ENCODE data around the gene ANTXRL.
"Not testable (repeated sequence)": the region's sequence is repeated elsewhere in the genome, so short reads cannot be mapped to it uniquely, and the experiment has no call there.

ANTXRL gene

DNA sequence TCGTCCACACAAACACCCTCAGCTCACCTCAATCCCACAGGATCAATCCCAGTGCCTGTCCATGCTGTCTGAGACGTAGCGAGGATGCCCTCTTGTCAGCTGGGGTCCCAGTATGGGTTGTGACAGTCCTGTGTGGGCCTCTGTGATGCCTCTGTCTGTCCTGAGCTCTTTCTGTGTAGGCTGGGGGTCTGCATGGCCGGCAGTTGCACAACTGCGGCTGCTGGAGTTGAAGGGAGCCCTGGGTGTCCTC lies 12.4 kb downstream of the ANTXRL start:
- Histone ChIP-seq H4K8ac (ENCODE audit: low read depth, low read length) (no peak overlapping the region), H2BK120ac (ENCODE audit: low read depth, low read length) (no peak overlapping the region), H2BK5ac (ENCODE audit: low read length) (no peak overlapping the region), H3K27ac (ENCODE audit: low read depth, low read length) (no peak overlapping the region), H3K9ac (ENCODE audit: low read length) (no peak overlapping the region), H3K79me1 (ENCODE audit: low read length) (no peaks in the 10 kb centered on the region), H3K79me2 (ENCODE audit: control insufficient read depth, insufficient read depth, low read length) (no peaks in the 10 kb centered on the region), H2AK5ac (ENCODE audit: low read length) (no peak overlapping the region), H3K36me3 (ENCODE audit: control insufficient read depth, insufficient read depth, low read length) (no peaks in the 10 kb centered on the region), H3K27me3 (ENCODE audit: insufficient read depth, low read length, poor library complexity) (no peaks in the 10 kb centered on the region), H4K5ac (ENCODE audit: low read length) (no peak overlapping the region), H3K4me3 (ENCODE audit: low read length) (no peak overlapping the region), H3K4me1 (ENCODE audit: control insufficient read depth, low read depth, low read length) (no peaks in the 10 kb centered on the region), H3K18ac (ENCODE audit: low read length) (no peak overlapping the region), H3K4ac (ENCODE audit: low read depth, low read length) (no peak overlapping the region), H2BK15ac (replicated peaks; ENCODE audit: low read depth) (no peak overlapping the region), H3K4me2 (ENCODE audit: low read length) (no peak overlapping the region), H3K56ac (ENCODE audit: low read length) (no peak overlapping the region), H3K23ac (ENCODE audit: low read length) (no peak overlapping the region)
- no CpG with 5 or more reads among the region's 5 CpGs for WGBS (ENCODE audit: extremely low coverage, insufficient coverage, low lambda C conversion rate)
- DNase-seq, result no peak

DNA sequence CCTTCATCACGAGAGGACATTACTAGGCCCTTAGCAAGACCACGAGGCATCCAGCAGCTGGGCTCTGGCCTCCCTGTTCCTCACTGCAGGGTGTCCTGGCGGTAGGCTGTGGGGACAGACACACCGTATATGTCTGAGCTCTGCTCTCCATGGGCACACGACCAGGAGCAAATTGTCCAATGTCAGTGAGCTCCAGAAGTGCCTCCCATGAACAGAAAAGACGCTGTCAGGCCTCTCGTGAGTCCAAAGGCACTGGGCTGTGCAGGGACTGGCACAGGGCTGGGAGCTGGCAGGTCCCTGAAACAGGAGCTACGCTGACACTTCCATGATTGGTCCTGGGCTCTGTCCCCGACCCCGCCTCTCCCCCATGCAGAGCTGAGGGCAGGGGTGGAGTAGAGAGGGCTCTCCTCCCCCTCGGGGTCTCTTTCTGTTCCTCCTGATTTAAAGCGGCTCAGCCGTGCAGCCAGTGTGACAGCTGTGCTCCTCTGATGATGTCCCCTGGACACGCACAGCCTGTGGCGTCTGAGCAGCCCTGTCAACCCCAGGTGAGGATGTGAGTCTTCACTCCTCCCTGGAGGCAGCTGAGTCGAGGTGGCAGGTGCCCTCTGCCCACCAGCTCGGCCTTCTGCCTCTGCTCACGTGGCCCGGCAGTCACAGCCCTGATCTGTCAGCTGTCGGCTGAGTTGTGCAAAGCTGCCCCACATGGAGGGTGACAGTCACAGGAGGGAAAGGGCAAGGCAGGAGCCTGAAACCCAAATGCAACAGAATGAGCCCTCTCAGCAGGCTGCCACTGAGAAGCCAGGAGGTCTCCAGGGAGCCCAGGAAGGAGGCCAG lies 13.0 kb downstream of the ANTXRL start:
- Histone ChIP-seq H4K5ac (ENCODE audit: low read length) (no peak overlapping the region), H3K9ac (ENCODE audit: low read length) (no peak overlapping the region), H3K27ac (ENCODE audit: low read depth, low read length) (no peak overlapping the region), H3K4me3 (ENCODE audit: low read length) (no peak overlapping the region), H3K4me1 (ENCODE audit: control insufficient read depth, low read depth, low read length) (no peaks in the 10 kb centered on the region), H3K4me2 (ENCODE audit: low read length) (no peak overlapping the region), H3K36me3 (ENCODE audit: control insufficient read depth, insufficient read depth, low read length) (no peaks in the 10 kb centered on the region), H4K8ac (ENCODE audit: low read depth, low read length) (no peak overlapping the region), H2BK15ac (replicated peaks; ENCODE audit: low read depth) (no peak overlapping the region), H2AK5ac (ENCODE audit: low read length) (no peak overlapping the region), H3K56ac (ENCODE audit: low read length) (no peak overlapping the region), H3K79me1 (ENCODE audit: low read length) (no peaks in the 10 kb centered on the region), H2BK5ac (ENCODE audit: low read length) (no peak overlapping the region), H3K18ac (ENCODE audit: low read length) (no peak overlapping the region), H3K4ac (ENCODE audit: low read depth, low read length) (no peak overlapping the region), H3K79me2 (ENCODE audit: control insufficient read depth, insufficient read depth, low read length) (no peaks in the 10 kb centered on the region), H3K27me3 (ENCODE audit: insufficient read depth, low read length, poor library complexity) (no peaks in the 10 kb centered on the region), H3K23ac (ENCODE audit: low read length) (no peak overlapping the region), H2BK120ac (ENCODE audit: low read depth, low read length) (no peak overlapping the region)
- WGBS (ENCODE audit: extremely low coverage, insufficient coverage, low lambda C conversion rate), result no CpG with 5 or more reads among the region's 20 CpGs
- no peak for DNase-seq

- no CpG with 5 or more reads among the region's 3 CpGs for WGBS (ENCODE audit: extremely low coverage, insufficient coverage, low lambda C conversion rate)
- not testable (repeated sequence) for H4K8ac ChIP-seq (ENCODE audit: low read depth, low read length); H3K9ac ChIP-seq (ENCODE audit: low read length); H3K79me2 ChIP-seq (ENCODE audit: control insufficient read depth, insufficient read depth, low read length); H3K27me3 ChIP-seq (ENCODE audit: insufficient read depth, low read length, poor library complexity); H2BK15ac ChIP-seq (replicated peaks; ENCODE audit: low read depth); H3K4me2 ChIP-seq (ENCODE audit: low read length); H3K36me3 ChIP-seq (ENCODE audit: control insufficient read depth, insufficient read depth, low read length); H3K4me3 ChIP-seq (ENCODE audit: low read length); H3K18ac ChIP-seq (ENCODE audit: low read length); H2AK5ac ChIP-seq (ENCODE audit: low read length); H3K23ac ChIP-seq (ENCODE audit: low read length); H2BK5ac ChIP-seq (ENCODE audit: low read length); H3K4ac ChIP-seq (ENCODE audit: low read depth, low read length); H4K5ac ChIP-seq (ENCODE audit: low read length); H3K4me1 ChIP-seq (ENCODE audit: control insufficient read depth, low read depth, low read length); H3K27ac ChIP-seq (ENCODE audit: low read depth, low read length); H3K79me1 ChIP-seq (ENCODE audit: low read length); H3K56ac ChIP-seq (ENCODE audit: low read length); DNase-seq; H2BK120ac ChIP-seq (ENCODE audit: low read depth, low read length)
Observed at GRCh38 chr10:46300370-46300711, 13.5 kb downstream of the ANTXRL start.

GRCh38 chr10:46301056-46301645 lies 14.4 kb downstream of the ANTXRL start:
- no peaks in the 10 kb centered on the region for H3K27me3 ChIP-seq (ENCODE audit: insufficient read depth, low read length, poor library complexity)
- H2BK120ac ChIP-seq (ENCODE audit: low read depth, low read length), result no peak overlapping the region
- no peaks in the 10 kb centered on the region for H3K79me2 ChIP-seq (ENCODE audit: control insufficient read depth, insufficient read depth, low read length)
- H3K4me2 ChIP-seq (ENCODE audit: low read length), result no peak overlapping the region
- H3K23ac ChIP-seq (ENCODE audit: low read length), result no peak overlapping the region
- no peak overlapping the region for H2AK5ac ChIP-seq (ENCODE audit: low read length)
- no peak overlapping the region for H3K18ac ChIP-seq (ENCODE audit: low read length)
- DNase-seq, result no peak
- no peak overlapping the region for H2BK5ac ChIP-seq (ENCODE audit: low read length)
- H3K9ac ChIP-seq (ENCODE audit: low read length), result no peak overlapping the region
- no peak overlapping the region for H4K8ac ChIP-seq (ENCODE audit: low read depth, low read length)
- H3K36me3 ChIP-seq (ENCODE audit: control insufficient read depth, insufficient read depth, low read length), result no peaks in the 10 kb centered on the region
- H3K27ac ChIP-seq (ENCODE audit: low read depth, low read length), result no peak overlapping the region
- H3K4ac ChIP-seq (ENCODE audit: low read depth, low read length), result no peak overlapping the region
- no peaks in the 10 kb centered on the region for H3K79me1 ChIP-seq (ENCODE audit: low read length)
- H4K5ac ChIP-seq (ENCODE audit: low read length), result no peak overlapping the region
- H3K4me1 ChIP-seq (ENCODE audit: control insufficient read depth, low read depth, low read length), result no peaks in the 10 kb centered on the region
- WGBS (ENCODE audit: extremely low coverage, insufficient coverage, low lambda C conversion rate), result no CpG with 5 or more reads among the region's 5 CpGs
- no peak overlapping the region for H3K4me3 ChIP-seq (ENCODE audit: low read length)
- H2BK15ac ChIP-seq (replicated peaks; ENCODE audit: low read depth), result no peak overlapping the region
- H3K56ac ChIP-seq (ENCODE audit: low read length), result no peak overlapping the region

DNA sequence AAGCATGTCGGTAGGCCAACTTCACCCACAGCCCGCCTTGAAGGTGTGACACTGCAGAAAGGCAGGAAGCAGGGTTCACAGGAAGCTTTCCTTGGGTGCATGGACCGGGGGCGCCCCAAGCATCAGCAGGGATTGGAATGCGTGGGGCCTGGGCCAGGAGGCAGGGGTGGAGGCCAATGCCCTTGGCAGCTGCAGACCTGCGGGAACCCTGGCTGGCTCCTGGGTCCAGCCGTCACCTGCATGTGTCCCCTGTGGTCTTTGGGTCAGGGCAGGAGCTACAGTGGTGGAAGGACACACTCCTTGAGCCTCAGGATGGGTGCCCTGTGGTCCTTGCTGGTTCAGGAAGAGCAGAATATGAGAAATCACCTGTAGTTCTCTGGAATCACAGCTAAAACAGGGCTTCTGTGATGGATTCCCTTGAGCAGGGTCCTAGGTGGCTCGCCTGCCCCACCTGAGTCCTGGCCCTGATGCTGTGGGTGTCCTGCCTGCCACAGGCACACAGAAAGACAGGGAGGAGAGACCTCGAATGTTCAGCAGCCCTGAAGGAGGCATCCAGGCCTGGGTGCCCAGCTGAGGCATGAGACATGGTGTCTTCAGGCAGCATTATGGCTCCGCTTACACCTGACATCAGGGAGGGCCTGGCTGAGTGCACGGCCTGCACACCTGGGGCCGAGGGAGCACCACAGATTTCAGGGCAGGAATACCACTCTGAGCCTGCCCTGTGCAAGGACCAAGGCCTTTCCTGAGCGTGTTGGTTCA lies 15.1 kb downstream of the ANTXRL start:
- no peak overlapping the region for H3K4me2 ChIP-seq (ENCODE audit: low read length)
- H3K79me1 ChIP-seq (ENCODE audit: low read length), result no peaks in the 10 kb centered on the region
- H3K27me3 ChIP-seq (ENCODE audit: insufficient read depth, low read length, poor library complexity), result no peaks in the 10 kb centered on the region
- no peak overlapping the region for H2BK5ac ChIP-seq (ENCODE audit: low read length)
- H3K27ac ChIP-seq (ENCODE audit: low read depth, low read length), result no peak overlapping the region
- no peak overlapping the region for H4K8ac ChIP-seq (ENCODE audit: low read depth, low read length)
- no peak overlapping the region for H3K56ac ChIP-seq (ENCODE audit: low read length)
- WGBS (ENCODE audit: extremely low coverage, insufficient coverage, low lambda C conversion rate), result no CpG with 5 or more reads among the region's 13 CpGs
- no peak overlapping the region for H4K5ac ChIP-seq (ENCODE audit: low read length)
- H3K9ac ChIP-seq (ENCODE audit: low read length), result no peak overlapping the region
- H3K79me2 ChIP-seq (ENCODE audit: control insufficient read depth, insufficient read depth, low read length), result no peaks in the 10 kb centered on the region
- H3K4ac ChIP-seq (ENCODE audit: low read depth, low read length), result no peak overlapping the region
- no peak overlapping the region for H3K4me3 ChIP-seq (ENCODE audit: low read length)
- H3K4me1 ChIP-seq (ENCODE audit: control insufficient read depth, low read depth, low read length), result no peaks in the 10 kb centered on the region
- H2BK15ac ChIP-seq (replicated peaks; ENCODE audit: low read depth), result no peak overlapping the region
- no peaks in the 10 kb centered on the region for H3K36me3 ChIP-seq (ENCODE audit: control insufficient read depth, insufficient read depth, low read length)
- H3K18ac ChIP-seq (ENCODE audit: low read length), result no peak overlapping the region
- no peak overlapping the region for H3K23ac ChIP-seq (ENCODE audit: low read length)
- H2BK120ac ChIP-seq (ENCODE audit: low read depth, low read length), result no peak overlapping the region
- H2AK5ac ChIP-seq (ENCODE audit: low read length), result no peak overlapping the region
- DNase-seq, result no peak
